A673 (cell line): Measurements from ENCODE around the gene CAP2. TPM values are rescaled to one million over a fixed set of nuclear protein-coding genes. Genes with fewer than 3 reads are reported as not detected.

Source experiments
- BruUV-seq: library from RNA; stranded (reverse); fragments of 400-500 nt; replicated peaks from 2 replicates; lab custom pipeline; 2021; lab: Mats Ljungman, UMichigan
- CTCF ChIA-PET: fragments of 300-600 bp; sonication (Branson Sonifier 250); formaldehyde crosslinking; loops from one replicate; lab custom pipeline; 2022; ENCODE audit warnings: antibody characterized with exemption; lab: Charles Lee
- POLR2A ChIA-PET: fragments of 300-600 bp; sonication (Branson Sonifier 250); formaldehyde crosslinking; loops from one replicate; lab custom pipeline; 2022; ENCODE audit warnings: antibody characterized with exemption; ENCODE audit not compliant: low non-redundant PET; lab: Charles Lee
- DNase-seq: peaks from one replicate; pipeline ENCODE4 v3.0.0-alpha.2; 2015; ENCODE audit warnings: low spot score
- H3K27ac ChIP-seq: fragments of 200-600 bp; sonication (generic); 2 replicates; pipeline ENCODE4 v1.5.1; 2016; ENCODE audit warnings: mixed run types, low read depth, mild to moderate bottlenecking, mixed read lengths, antibody characterized with exemption, low read length; ENCODE audit not compliant: poor library complexity, severe bottlenecking
- H3K27me3 ChIP-seq: fragments of 200-600 bp; sonication (generic); replicated peaks from 2 replicates; pipeline ENCODE4 v1.6.1; 2017; ENCODE audit warnings: mixed run types, low read depth, mild to moderate bottlenecking, mixed read lengths, antibody characterized with exemption, low read length; ENCODE audit not compliant: insufficient read depth, poor library complexity
- H3K36me3 ChIP-seq: fragments of 200-600 bp; sonication (generic); 2 replicates; pipeline ENCODE4 v1.6.1; 2016; ENCODE audit warnings: mixed run types, mild to moderate bottlenecking, mixed read lengths, antibody characterized with exemption, low read length; ENCODE audit not compliant: insufficient read depth, poor library complexity, severe bottlenecking
- H3K4me1 ChIP-seq: fragments of 200-600 bp; sonication (generic); 2 replicates; pipeline ENCODE4 v1.6.1; 2017; ENCODE audit warnings: mixed run types, mild to moderate bottlenecking, mixed read lengths, antibody characterized with exemption, low read length; ENCODE audit not compliant: insufficient read depth, poor library complexity, severe bottlenecking
- H3K4me3 ChIP-seq: fragments of 200-600 bp; sonication (generic); 2 replicates; pipeline ENCODE4 v1.5.1; 2016; ENCODE audit warnings: low read depth, mixed run types, mild to moderate bottlenecking, mixed read lengths, low read length; ENCODE audit not compliant: poor library complexity, severe bottlenecking
- H3K9me3 ChIP-seq: fragments of 200-600 bp; sonication (generic); 2 replicates; pipeline ENCODE4 v1.6.1; 2016; ENCODE audit warnings: mixed run types, low read depth, mild to moderate bottlenecking, mixed read lengths, antibody characterized with exemption, low read length; ENCODE audit not compliant: poor library complexity, severe bottlenecking
- EZH2 ChIP-seq: fragments of 200-600 bp; sonication (generic); IDR thresholded peaks from 2 replicates; pipeline ENCODE4 v1.6.1; 2017; ENCODE audit warnings: borderline replicate concordance, low read depth, mild to moderate bottlenecking, mixed read lengths, antibody characterized with exemption, low read length; ENCODE audit not compliant: poor library complexity, severe bottlenecking
- intact Hi-C: fragments of 100-400 bp; cut with micrococcal nuclease; formaldehyde crosslinking; loops from one replicate; pipeline ENCODE4 v1.10.0; 2022; ENCODE audit not compliant: unreplicated experiment
- total RNA-seq: library from RNA; stranded (reverse); gene quantifications from 2 replicates; pipeline ENCODE4 v1.2.3, GENCODE V29; 2021
- TF ChIP-seq, protein P1 (sequence below): fragments of 300-800, 200-600 bp; sonication (generic); conservative IDR thresholded peaks from 2 replicates; pipeline ENCODE4 v1.5.1; 2017; ENCODE audit warnings: low read depth, mild to moderate bottlenecking, antibody characterized with exemption, low read length, moderate library complexity, mixed read lengths

The CAP2 gene
- total RNA-seq, 1 experiment from 2014 or later = 20.8 TPM

GRCh38 chr6:17474289-17474688 lies 80.9 kb downstream of the CAP2 start:
- Histone ChIP-seq H3K9me3 (no peaks in the 10 kb centered on the region), H3K27ac (no peak overlapping the region), H3K4me1 (peaks cover 36% of the 10 kb centered on the region), H3K4me3 (no peak overlapping the region), H3K36me3 (no peaks in the 10 kb centered on the region), H3K27me3 (no peaks in the 10 kb centered on the region)
- POLR2A ChIA-PET = interaction anchor here (0.7 kb wide), 1 partner anchor 285 kb away, joined by 5 read pairs; no protein-coding TSS in a partner anchor
- BruUV-seq = no TSS peak
- TF ChIP-seq EZH2 = no peak
- TF ChIP-seq, protein P1, sequence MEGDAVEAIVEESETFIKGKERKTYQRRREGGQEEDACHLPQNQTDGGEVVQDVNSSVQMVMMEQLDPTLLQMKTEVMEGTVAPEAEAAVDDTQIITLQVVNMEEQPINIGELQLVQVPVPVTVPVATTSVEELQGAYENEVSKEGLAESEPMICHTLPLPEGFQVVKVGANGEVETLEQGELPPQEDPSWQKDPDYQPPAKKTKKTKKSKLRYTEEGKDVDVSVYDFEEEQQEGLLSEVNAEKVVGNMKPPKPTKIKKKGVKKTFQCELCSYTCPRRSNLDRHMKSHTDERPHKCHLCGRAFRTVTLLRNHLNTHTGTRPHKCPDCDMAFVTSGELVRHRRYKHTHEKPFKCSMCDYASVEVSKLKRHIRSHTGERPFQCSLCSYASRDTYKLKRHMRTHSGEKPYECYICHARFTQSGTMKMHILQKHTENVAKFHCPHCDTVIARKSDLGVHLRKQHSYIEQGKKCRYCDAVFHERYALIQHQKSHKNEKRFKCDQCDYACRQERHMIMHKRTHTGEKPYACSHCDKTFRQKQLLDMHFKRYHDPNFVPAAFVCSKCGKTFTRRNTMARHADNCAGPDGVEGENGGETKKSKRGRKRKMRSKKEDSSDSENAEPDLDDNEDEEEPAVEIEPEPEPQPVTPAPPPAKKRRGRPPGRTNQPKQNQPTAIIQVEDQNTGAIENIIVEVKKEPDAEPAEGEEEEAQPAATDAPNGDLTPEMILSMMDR = no peak
- DNase-seq = no peak
- intact Hi-C loops = no loop called here
- CTCF ChIA-PET = no interaction called here

GRCh38 chr6:17475606-17476244 lies 82.3 kb downstream of the CAP2 start:
- DNase-seq = peak; percentile 55
- no peak for TF ChIP-seq EZH2
- TF ChIP-seq, protein P1 = no peak
- Histone ChIP-seq H3K36me3 (no peaks in the 10 kb centered on the region), H3K4me1 (peaks cover 36% of the 10 kb centered on the region), H3K9me3 (no peaks in the 10 kb centered on the region), H3K4me3 (no peak overlapping the region), H3K27me3 (no peaks in the 10 kb centered on the region), H3K27ac (no peak overlapping the region)
- POLR2A ChIA-PET = no interaction called here
- BruUV-seq = no TSS peak
- CTCF ChIA-PET = no interaction called here
- intact Hi-C loops = no loop called here

GRCh38 chr6:17476511-17476910 lies 83.1 kb downstream of the CAP2 start:
- CTCF ChIA-PET = no interaction called here
- intact Hi-C loops = no loop called here
- no peaks in the 10 kb centered on the region for H3K36me3 ChIP-seq
- POLR2A ChIA-PET = no interaction called here
- TF ChIP-seq EZH2 = no peak
- TF ChIP-seq, protein P1 = no peak
- peaks cover 36% of the 10 kb centered on the region for H3K4me1 ChIP-seq
- no peak overlapping the region for H3K27ac ChIP-seq
- BruUV-seq = no TSS peak
- peak; percentile 22 for DNase-seq
- H3K9me3 ChIP-seq = no peaks in the 10 kb centered on the region
- H3K4me3 ChIP-seq = no peak overlapping the region
- H3K27me3 ChIP-seq = no peaks in the 10 kb centered on the region
